Activated CD8-positive, alpha-beta memory T cell treated with anti-CD3 and anti-CD28 coated beads for 4 hours (primary cell): ENCODE measurements around the gene NANOGP8.
"Not testable (repeated sequence)": the region's sequence is repeated elsewhere in the genome, so short reads cannot be mapped to it uniquely, and the experiment has no call there.

ENCODE experiments used
- DNase-seq, 2 donors: peaks; one replicate each; pipeline ENCODE4 v3.0.0-alpha.2; 2020; ENCODE audit warnings: low read depth in 2 of 2

The NANOGP8 gene, protein sequence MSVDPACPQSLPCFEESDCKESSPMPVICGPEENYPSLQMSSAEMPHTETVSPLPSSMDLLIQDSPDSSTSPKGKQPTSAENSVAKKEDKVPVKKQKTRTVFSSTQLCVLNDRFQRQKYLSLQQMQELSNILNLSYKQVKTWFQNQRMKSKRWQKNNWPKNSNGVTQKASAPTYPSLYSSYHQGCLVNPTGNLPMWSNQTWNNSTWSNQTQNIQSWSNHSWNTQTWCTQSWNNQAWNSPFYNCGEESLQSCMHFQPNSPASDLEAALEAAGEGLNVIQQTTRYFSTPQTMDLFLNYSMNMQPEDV

DNA sequence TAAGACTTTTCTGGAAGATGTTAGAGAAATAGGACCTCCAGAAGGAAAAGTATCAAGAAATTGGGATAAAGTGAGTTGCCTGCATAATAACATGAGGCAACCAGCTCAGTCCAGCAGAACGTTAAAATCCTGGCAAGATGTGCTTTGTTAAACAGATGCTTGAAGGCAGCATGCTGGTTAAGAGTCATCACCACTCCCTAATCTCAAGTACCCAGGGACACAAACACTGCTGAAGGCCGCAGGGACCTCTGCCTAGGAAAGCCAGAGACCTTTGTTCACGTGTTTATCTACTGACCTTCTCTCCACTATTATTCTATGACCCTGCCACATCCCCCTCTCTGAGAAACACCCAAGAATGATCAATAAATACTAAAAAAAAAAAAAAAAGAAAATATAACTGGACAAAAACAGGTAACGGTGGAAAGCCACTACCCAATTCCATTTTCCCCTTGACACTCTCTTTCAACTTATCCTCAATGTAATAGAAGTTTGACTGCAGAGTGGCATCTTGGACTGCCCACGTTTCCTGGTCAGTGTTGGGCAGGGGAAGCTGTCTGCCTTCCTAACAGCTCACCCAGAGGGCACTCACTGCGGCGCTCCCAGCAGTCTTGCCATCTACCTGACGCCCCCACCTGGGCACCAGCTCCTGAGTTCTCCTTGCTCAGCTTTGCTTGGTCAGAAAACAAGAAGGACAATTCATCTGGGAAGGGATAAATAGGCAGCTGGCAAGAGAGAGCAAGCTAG is at the start of gene NANOGP8:
Gene NANOGP8, minus strand, starts transcription at position 120 of the 744 bp plus-strand sequence. CDS start 185 bp downstream, outside the sequence.
- DNase-seq: not testable (repeated sequence)

DNA sequence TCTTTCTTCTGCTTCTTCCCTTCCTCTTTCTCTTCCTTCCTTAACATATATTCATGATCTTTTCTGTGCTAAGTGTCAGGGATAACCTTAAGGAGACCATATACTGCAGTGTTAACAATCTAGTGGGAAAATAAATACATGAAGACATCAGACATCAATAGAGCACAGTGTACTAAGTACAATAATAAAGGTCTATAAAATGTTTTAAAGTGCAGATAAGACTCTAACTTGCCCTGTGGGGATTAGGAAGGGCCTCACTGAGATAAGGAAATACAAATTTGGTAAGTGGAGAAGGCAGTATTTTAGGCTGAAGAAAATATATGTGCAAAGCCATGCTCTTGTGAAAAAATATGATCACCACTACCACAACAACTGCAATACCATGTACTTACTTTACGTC is 49.2 kb upstream of the NANOGP8 start:
- DNase-seq: no peak

DNA sequence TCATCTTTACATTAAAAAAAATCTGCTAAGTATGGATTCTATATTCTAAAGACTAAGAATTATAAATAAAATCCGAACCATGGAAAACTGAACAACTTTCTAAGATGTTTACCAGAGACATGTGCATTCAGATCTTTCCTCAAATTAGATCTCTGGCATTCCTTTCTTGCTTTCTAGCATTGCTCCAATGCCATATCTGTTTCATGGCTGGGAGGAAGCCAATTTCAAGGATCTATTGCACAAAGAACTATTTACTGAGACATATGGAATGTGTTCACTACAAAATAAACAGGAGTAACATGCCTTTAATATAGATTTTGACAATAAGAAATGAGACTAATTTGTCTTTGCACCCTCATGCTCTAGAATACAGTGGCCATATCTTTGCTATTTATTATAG is 45.1 kb upstream of the NANOGP8 start:
- no peak for DNase-seq

DNA sequence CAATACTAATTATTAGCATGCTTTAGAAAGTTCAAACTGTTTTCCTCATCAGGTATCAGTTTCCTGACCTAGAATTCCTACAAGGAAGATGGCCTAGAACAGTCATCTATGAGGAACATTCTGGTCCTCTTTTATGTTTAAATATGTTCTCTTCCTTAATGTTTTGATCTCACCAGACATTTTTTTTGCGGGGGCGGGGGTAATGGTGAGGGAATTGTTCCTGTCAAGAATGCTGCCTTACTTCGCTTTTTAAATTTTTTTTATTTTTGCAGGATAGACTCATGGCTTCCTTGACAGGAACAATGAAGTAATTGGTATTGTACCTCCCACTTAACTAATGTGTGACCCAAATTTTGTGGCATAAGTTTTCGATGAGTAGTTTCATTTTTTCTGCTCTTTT is 44.3 kb upstream of the NANOGP8 start:
- no peak for DNase-seq

DNA sequence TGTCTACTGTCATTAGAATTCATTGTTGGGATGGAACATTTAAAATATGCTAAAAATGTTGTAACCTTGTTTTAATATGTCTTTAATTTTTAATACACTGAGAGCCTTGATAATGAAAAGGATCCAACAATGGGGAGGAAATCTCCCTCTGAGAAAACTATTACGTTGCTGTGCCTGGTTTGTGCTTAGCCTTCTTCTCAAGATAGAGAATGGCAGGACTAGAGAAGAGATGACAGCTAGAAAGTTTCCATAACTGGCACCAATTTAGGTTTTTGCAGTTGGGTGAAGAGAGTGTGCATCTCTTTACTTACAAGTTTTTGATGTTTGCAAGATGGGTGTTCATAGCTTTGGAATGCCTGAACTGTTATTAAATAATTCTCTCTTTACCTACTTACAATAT is 42.6 kb upstream of the NANOGP8 start:
- no peak for DNase-seq

DNA sequence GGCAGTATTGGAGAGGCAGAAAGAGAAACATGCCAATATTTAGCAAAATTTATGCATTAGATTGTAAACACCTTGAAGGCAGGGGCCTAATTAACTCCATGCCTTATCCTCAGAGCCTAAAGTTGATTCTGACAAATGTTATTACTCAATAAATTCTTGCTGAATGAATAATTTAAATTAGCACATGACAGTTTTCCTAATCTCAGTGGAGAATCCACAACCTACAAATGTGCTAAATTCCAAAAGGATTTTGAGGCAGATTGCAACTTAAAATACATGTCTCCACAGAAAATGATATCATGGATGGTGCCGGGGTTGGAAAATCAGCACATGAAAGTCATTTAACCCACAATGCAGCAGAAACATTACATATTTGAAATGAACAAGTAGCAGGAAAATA is 41.1 kb upstream of the NANOGP8 start:
- DNase-seq: no peak

DNA sequence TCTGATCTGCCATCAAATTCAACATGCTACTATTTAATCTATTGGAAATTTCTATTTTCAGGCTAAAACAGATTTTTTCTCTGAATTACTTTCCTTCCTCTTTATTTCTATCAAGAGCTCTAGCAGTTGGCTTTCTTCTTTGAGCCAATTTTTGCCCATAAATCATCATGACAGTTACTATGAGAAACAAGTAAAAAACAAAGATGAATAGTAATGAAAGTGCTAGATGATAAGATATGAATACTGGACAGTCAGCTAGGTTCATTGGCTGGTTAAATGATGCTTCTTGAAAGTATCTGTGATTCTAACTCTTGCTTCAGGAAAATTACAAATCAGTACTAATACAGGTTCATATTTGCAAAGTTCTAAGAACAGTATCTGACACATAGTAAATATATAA is 38.6 kb upstream of the NANOGP8 start:
- no peak for DNase-seq

DNA sequence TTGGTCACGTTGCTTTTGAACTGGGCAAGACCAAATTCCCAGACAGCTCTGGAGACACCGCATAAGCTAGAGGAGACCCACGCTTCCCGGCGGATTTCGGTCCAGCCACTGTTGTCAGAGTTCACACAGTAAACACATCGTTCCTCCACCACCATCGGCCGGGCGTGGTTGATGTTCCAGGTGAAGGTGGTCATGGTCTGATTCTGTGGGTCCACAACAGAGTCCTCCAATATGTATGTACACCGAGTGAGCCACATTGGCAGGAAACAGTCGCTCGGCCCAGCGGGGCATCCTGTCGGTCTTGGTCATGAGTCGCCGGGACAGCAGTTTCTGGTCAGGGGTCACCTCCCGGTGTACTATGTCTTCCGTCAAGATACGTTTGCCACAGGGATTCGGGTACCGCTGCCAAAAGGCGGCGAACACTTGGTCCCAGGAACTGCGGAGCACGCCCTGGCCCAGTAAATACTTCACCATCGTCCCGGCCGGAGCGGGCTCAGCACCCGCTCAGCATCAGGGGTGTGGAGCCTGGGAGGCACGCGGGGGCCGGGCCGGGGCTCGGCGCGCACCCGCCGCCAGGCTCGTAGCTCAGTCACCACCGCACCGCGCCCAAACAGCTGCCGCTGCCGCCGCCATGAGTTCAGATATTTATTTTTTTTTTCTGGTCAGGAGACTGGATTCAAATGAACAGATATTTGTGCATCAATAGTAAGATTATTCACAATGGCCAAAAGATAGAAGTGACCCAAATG is 36.7 kb upstream of the NANOGP8 start:
- no peak for DNase-seq

DNA sequence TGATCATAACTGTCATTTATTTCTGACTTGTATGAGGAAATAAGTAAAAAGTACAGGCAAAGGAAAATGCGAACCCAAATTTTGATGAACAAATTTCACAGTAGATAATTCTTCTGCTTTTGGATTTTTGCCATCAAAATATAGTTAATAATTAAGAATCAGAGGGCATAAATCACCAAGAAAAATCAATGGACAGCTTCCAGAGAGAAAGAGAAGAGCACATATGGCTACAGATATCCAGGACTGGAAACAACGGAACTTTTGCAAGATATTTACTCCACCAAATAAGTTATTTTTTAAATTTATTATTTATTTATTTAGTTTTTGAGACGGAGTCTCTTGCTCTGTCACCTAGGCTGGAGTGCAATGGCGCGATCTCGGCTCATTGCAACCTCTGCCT is 35.1 kb upstream of the NANOGP8 start:
- DNase-seq: no peak

DNA sequence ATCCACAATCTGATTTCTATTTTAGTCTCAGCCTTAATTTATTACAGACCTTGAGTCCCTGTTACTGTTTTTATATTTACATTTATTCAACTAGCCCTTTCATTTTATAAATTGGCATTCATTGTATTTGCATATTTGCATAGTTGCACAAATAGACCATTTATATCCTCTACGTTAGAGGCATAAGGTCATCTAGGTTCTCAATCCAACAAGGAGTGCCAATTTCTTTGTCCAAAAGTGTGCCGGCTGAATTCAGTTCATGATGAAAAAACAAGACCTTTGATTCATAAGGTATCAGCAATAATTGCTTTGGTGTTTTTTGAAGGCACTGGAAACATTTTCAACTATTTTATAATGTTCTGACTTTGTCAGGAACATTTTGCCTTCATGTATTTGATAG is 33.9 kb upstream of the NANOGP8 start:
- no peak for DNase-seq

DNA sequence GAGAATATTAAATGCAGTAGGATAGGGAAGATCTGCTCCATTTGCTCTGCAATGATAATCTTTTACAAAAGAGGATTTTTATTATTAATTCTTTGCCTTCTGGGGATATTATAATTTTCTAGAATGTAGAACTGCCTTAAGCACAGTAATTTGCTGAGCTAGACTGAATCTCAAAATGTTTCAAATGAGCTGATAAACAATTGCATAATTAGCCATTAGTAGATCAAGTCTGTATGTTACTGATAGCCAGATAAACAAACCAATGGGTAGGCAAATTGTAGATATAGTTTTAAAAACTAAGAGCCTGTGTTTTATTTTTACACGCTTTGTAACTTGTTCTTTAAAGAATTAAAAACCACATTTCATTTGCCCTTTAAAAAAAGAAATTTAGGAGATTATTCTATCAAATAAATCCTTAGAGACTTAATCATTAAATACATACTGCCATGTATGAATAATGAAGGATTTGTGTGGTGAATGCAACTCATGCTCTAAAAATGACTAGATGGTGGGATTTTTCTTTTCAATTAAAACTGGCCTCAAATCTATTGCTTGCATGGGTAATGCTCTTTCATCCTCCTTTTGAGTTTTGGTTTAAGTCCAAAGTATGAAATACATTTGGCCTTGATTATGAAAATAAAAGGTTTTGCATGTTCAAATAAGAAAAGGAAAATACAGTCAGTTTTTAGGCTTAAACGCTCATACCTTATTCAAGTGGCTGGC is 32.6 kb upstream of the NANOGP8 start:
- DNase-seq: no peak

DNA sequence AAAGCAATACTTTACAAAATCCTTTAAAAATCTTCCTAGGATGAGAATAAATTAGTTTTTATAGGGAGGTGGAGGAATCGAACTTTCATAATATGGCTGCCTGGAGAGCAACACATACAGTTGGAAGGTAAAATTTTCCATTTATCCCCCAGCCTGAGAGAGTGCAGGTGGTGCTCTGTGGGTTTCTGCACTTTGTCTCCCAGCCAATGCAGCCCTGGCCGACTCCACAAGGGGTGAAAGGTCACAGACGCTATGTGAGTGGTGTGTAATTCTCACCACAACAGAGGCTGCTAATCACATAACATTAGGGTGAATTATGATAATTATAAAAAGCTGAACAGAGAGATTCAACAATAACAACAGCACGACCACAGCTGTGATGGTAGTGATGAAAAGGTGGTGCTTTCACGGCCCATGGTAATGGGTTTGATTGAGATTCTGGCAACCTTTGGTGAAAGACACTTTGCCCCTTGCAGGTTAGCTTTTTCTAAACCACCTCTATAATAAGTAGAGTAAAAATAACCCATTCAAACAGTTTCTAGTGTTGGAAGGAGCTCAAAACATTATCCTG is 30.1 kb upstream of the NANOGP8 start:
- DNase-seq: no peak

DNA sequence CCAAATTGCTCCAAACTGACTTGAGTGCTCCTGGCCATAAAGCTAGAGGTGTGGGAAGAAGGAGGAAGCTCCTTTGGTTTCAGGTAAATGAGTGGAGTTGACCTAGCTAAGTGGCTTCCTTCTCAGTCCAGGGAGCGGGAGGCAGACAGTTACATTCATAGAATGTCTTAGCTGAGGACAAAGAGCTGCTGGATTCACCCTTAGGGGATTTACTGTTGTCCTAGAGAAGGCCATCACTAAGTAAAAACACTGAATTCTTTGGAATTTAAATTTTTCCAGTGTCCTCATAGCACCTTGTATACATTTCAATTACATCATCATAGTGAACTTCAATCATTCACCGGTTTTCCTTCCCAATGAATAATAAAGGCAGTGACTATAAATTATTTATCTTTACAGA is 27.3 kb upstream of the NANOGP8 start:
- DNase-seq: no peak

DNA sequence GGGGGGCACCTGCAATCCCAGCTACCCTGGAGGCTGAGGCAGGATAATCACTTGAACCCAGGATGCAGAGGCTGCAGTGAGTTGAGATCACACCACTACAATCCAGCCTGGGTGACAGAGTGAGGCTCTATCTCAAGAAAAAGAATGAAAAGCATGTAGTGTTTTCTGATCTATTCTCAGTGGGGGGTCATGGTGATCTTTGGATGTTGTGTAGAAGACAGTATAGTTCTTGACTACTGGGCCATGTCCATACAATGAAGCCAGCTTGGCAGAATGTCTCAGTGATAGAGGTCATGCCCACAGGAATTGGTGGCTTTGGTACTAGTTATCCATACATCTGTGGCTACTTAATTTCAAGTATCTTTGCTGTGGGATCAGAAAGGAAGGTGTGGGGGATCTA is 26.8 kb upstream of the NANOGP8 start:
- DNase-seq: no peak

DNA sequence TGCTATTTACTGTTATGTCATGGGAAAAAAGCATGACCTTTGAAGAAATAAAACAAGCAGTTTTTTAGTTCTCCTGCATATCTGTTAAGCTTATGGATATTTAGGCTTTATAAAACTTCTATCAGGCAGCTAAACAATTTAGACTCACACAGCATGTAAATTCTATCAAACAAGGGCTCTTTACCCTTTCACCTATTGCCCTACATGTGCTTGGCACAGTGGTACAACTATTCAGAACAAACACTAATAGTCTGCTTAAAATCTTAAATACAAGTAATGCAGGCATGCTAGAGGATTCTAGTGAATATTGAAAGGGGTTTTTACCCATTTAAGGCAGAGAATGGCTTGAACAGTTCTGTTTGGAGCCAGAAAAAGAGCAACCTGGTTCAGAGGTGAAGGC is 23.4 kb upstream of the NANOGP8 start:
- DNase-seq: no peak

DNA sequence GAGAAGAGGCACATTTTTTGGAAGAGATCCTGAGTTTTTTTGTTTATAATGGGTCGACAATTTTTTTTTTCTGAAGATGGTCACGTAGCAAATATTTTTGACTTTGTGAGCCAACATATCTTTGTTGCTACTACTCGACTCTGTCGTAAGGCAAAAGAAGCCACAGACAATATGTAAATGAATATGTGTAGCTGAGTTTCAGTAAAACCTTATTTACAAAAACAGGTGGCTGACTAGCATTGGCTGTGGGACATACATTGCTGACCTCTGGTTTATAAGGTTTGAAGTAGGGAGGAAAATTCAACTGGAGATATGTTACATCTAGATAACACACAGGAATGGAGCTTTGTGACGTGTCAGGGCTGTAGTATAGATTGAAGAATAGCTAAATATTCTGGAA is 22.5 kb upstream of the NANOGP8 start:
- DNase-seq: no peak

DNA sequence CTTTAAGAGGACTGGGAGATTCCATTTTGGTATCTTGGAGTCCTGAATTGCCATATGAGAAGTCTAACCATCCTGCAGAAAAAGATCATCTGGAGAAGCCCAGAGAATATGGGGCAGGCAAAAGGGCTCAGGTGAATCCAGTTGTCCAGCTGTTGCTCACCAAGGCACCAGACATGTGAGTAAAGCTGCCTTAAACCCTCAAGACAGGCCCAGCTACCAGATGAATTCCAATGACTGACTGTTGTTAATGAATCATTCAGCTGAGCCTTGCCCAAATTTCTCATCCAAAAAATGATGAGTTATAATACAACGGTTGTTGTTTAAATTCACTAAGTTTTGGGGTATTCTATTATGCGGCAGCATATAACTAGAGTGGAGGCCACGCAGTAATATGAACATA is 22.0 kb upstream of the NANOGP8 start:
- no peak for DNase-seq

DNA sequence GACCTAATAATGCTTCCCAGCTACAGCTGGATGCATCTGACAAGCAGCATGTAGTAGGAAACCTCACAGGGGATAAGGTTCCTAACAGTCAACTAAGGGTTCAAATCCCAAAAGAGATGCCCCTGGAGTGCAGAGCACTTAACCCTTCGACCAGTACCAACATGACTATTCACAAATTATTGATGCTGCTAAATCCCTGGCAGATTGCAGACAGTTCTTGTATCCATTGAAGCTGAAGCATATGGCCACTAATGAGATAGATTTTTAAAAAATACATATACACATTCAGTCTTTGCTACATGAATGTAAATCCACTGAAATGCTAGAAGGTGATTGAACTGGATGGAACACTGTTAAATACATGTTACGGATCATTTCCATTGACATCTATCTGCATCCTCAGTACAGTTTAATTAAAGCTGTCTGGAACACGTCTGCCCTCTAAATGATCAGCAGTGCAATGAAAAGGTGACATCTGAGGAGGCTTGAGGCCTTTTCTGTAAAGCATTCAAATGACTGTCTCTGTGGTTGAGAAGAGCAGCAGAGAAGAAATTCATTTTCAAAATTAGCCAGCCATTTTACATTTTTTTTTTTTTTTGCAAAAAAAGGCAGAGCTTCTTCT is 19.5 kb upstream of the NANOGP8 start:
- DNase-seq: no peak

DNA sequence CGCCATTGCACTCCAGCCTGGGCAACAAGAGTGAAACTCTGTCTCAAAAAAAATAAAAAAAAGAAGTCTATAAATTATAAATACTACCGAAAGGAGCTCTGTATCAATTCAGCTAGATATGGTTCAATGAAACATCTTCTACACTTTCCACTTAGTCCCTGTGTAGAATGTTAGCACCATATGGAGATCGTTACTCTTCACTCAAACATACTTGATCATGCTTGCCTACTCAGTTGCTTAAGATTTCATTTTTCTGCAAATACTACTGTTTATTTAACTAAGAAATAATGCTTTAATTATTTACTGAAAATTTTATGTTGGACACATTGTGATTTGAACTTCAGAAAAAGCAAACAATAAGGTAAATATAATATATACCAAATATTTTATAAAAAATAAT is 17.1 kb upstream of the NANOGP8 start:
- no peak for DNase-seq

DNA sequence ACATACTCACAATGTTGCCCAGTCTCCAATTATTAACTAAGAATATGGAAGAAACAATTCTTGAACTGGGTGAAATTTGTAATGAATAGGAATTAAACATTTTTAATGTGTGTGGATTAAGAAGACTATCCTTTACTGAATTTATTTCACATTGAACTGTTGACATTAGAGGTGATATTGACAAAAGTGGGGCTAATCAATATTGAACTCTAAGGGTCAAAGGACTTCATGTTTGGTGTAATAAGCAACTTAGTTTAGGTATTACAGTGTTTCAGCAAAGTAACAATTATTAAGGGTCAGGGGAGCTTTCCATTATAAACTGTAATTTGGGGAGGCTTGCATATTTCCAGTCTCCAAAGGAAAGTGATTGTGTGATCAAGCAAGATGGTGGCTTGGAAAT is 16.2 kb upstream of the NANOGP8 start:
- DNase-seq: no peak

DNA sequence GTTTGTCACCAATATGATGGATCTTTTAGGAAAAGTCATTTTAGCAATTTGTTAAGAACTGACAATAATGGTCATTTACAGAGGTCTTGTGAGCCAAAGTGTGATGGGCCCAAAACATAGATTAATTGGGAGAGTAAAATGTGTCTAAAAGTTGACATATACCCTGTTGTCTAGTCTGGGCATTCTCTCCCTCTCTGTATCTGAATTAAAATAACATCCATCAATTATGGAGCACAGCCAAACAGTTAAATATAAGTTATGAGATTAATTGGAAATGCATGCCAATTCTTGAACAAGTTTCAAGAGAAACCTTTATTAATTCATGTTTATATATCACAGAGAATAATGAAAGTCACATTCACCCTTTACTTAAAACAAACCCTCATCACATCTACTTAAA is 13.6 kb upstream of the NANOGP8 start:
- DNase-seq: no peak
